Measurements from ENCODE around the gene LRRC40. TPM values are rescaled to one million over a fixed set of nuclear protein-coding genes. Genes with fewer than 3 reads are reported as not detected.

Gene LRRC40
- polyA plus RNA-seq, 3 donors: 4.3 to 6.3 (median 5.0) TPM

DNA sequence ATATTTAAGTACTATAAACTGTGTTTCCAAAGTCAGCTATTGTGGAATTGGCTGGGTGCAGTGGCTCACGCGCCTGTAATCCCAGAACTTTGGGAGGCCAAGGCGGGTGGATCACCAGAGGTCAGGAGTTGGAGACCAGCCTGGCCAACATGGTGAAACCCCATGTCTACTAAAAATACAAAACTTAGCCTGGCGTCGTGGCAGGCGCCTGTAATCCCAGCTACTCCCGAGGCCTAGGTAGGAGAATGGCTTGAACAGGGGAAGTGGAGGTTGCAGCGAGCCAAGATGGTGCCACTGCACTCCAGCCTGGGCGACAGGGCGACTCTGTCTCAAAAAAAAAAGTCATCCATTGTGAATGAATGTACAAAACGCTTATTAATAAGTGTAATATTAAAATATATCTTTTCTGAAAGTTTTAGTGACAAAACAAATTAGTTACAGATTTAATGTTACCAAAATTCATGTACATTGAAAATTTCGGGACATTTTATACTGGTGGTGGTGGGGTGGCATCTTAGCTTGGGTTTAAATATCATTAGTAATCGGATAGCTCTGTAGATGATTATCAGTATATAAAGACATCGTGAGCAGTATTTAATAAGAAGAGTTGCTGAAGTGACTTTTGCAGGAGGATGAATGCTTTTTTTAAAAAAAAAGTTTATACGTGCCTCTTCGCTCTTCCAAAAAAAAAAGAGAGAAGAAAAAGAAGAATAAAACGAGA is 15.3 kb upstream of the LRRC40 start:
- Histone ChIP-seq H2AFZ (ENCODE audit: insufficient read depth, low read depth, low read length, poor library complexity, severe bottlenecking) (peak overlapping the region; percentile 87), H3K79me2 (ENCODE audit: insufficient read depth, low read length) (peaks cover 92% of the 10 kb centered on the region), H3K9ac (ENCODE audit: insufficient read depth, low read length, poor library complexity, severe bottlenecking) (peak overlapping the region; percentile 96), H3K4me1 (ENCODE audit: control insufficient read depth in 1 of 2, insufficient read depth in 2 of 2, low read length in 2 of 2) (peaks cover 14 to 32% of the 10 kb centered on the region in 2 donors), H3K4me3 (replicated peaks in 1 of 3; ENCODE audit: low read depth in 2 of 3, low read length in 3 of 3) (peak overlapping the region; percentile 76 to 87 (median 79)), H3K9me3 (replicated peaks in 1 of 2; ENCODE audit: control insufficient read depth in 1 of 2, insufficient read depth in 1 of 2, low read length in 2 of 2) (no peaks in the 10 kb centered on the region), H3K4me2 (replicated peaks; ENCODE audit: extremely low read depth, low read length, poor library complexity, severe bottlenecking) (peak overlapping the region; percentile 78), H3K27me3 (ENCODE audit: control insufficient read depth in 2 of 2, insufficient read depth in 2 of 2, low read length in 2 of 2) (no peaks in the 10 kb centered on the region), H3K36me3 (replicated peaks in 1 of 2; ENCODE audit: control insufficient read depth in 1 of 2, insufficient read depth in 2 of 2, low read length in 2 of 2) (peaks cover 8 to 46% of the 10 kb centered on the region in 2 donors), H4K20me1 (ENCODE audit: insufficient read depth, low read length) (peaks cover 27% of the 10 kb centered on the region), H3K27ac (ENCODE audit: low read depth in 1 of 2, low read length in 2 of 2) (peak overlapping the region; percentile 96 to 97)
- Mint-ChIP-seq H3K36me3 (peaks cover 31 to 40% of the 10 kb centered on the region in 2 donors), H3K9me3 (no peaks in the 10 kb centered on the region), H3K4me1 (peaks cover 28% of the 10 kb centered on the region), H3K27me3 (ENCODE audit: low read depth in 3 of 3) (no peaks in the 10 kb centered on the region), H3K4me3 (peak overlapping the region; percentile 83 to 90), H3K27ac (peak overlapping the region; percentile 91 to 97 (median 96))
- 40% methylated on average over 5 of the region's 17 CpGs for WGBS (ENCODE audit: insufficient coverage)
- intact Hi-C loops (cut with micrococcal nuclease): no loop called here
- TF ChIP-seq CTCF (IDR thresholded peaks at IDR 0.05): no peak
- no peak for DNase-seq

DNA sequence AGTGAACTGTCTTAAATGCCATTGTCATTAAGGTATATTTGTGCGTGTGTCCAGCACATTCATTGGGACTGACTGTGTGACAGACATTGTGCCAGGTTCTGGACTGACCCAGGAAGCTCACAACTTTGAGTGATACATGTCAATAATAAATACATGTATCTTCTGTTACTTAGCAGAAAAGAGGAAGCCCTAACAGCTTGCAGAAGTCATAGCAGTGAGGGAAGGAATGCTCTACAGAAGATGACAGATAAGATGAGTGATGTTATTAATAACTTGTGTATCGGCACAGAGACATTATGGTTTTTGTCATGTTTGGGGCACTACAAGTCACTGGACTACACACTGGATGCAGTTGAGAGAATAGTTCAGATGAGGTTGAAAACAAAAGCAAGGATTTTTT is 14.6 kb upstream of the LRRC40 start:
- intact Hi-C loops (cut with micrococcal nuclease): no loop called here
- H3K27ac ChIP-seq (ENCODE audit: low read depth in 1 of 2, low read length in 2 of 2): peak overlapping the region in 1 of 2 donors; percentile 71
- H3K27me3 Mint-ChIP-seq (ENCODE audit: low read depth in 3 of 3): no peaks in the 10 kb centered on the region
- H3K9me3 Mint-ChIP-seq: no peaks in the 10 kb centered on the region
- H3K27me3 ChIP-seq (ENCODE audit: control insufficient read depth in 2 of 2, insufficient read depth in 2 of 2, low read length in 2 of 2): no peaks in the 10 kb centered on the region
- H3K4me3 Mint-ChIP-seq: no peak overlapping the region
- H3K4me1 Mint-ChIP-seq: peaks cover 28% of the 10 kb centered on the region
- peaks cover 25% of the 10 kb centered on the region for H4K20me1 ChIP-seq (ENCODE audit: insufficient read depth, low read length)
- no peak overlapping the region for H3K9ac ChIP-seq (ENCODE audit: insufficient read depth, low read length, poor library complexity, severe bottlenecking)
- H3K79me2 ChIP-seq (ENCODE audit: insufficient read depth, low read length): peaks cover 92% of the 10 kb centered on the region
- H3K9me3 ChIP-seq (replicated peaks in 1 of 2; ENCODE audit: control insufficient read depth in 1 of 2, insufficient read depth in 1 of 2, low read length in 2 of 2): no peaks in the 10 kb centered on the region
- peak in 2 of 3 donors; percentile 25 to 41 for DNase-seq
- peaks cover 6 to 47% of the 10 kb centered on the region in 2 donors for H3K36me3 ChIP-seq (replicated peaks in 1 of 2; ENCODE audit: control insufficient read depth in 1 of 2, insufficient read depth in 2 of 2, low read length in 2 of 2)
- H2AFZ ChIP-seq (ENCODE audit: insufficient read depth, low read depth, low read length, poor library complexity, severe bottlenecking): no peak overlapping the region
- no peak for TF ChIP-seq CTCF (IDR thresholded peaks at IDR 0.05)
- no peak overlapping the region for H3K4me3 ChIP-seq (replicated peaks in 1 of 3; ENCODE audit: low read depth in 2 of 3, low read length in 3 of 3)
- peak overlapping the region in 5 of 7 donors; percentile 44 to 91 (median 71) for H3K27ac Mint-ChIP-seq
- peaks cover 32 to 41% of the 10 kb centered on the region in 2 donors for H3K36me3 Mint-ChIP-seq
- H3K4me2 ChIP-seq (replicated peaks; ENCODE audit: extremely low read depth, low read length, poor library complexity, severe bottlenecking): no peak overlapping the region
- WGBS (ENCODE audit: insufficient coverage): 0% methylated on average over 1 of the region's 2 CpGs
- peaks cover 14 to 32% of the 10 kb centered on the region in 2 donors for H3K4me1 ChIP-seq (ENCODE audit: control insufficient read depth in 1 of 2, insufficient read depth in 2 of 2, low read length in 2 of 2)
